Keratinocyte (primary cell): ENCODE data around the gene SLC16A14. TPM values are rescaled to one million over a fixed set of nuclear protein-coding genes. Genes with fewer than 3 reads are reported as not detected.

ENCODE experiments used
- DNase-seq: peaks from one replicate; pipeline ENCODE4 v3.0.0-alpha.2; 2011; ENCODE audit warnings: low read depth, missing footprints, low spot score
- FAIRE-seq: peaks from 2 replicates; lab custom pipeline; 2011; peaks lifted over from hg19 to GRCh38; lab: Jason Lieb, UNC
- H2AFZ ChIP-seq: 2 replicates; pipeline ENCODE4 v1.6.0; 2012; ENCODE audit warnings: low read length, control low read depth, inconsistent platforms; ENCODE audit not compliant: control insufficient read depth
- H3K27ac ChIP-seq: 2 replicates; pipeline ENCODE4 v1.5.1; 2011; ENCODE audit warnings: low read length; ENCODE audit not compliant: control insufficient read depth, insufficient read depth
- H3K27me3 ChIP-seq: 3 replicates; pipeline ENCODE4 v1.6.0; 2011; ENCODE audit warnings: low read length; ENCODE audit not compliant: control insufficient read depth, insufficient read depth; ENCODE audit errors: extremely low read depth
- H3K36me3 ChIP-seq, 2 experiments: 2 replicates in 1 of 2; 3 replicates in 1 of 2; pipeline ENCODE4 v1.5.1; 2011; ENCODE audit warnings: low read length in 2 of 2, mild to moderate bottlenecking in 1 of 2; ENCODE audit not compliant: control insufficient read depth in 2 of 2, insufficient read depth in 2 of 2; ENCODE audit errors: extremely low read depth in 1 of 2
- H3K4me1 ChIP-seq: 3 replicates; pipeline ENCODE4 v1.5.1; 2011; ENCODE audit warnings: low read length; ENCODE audit not compliant: control insufficient read depth, insufficient read depth; ENCODE audit errors: extremely low read depth
- H3K4me2 ChIP-seq: 3 replicates; pipeline ENCODE4 v1.6.0; 2011; ENCODE audit warnings: low read depth, low read length; ENCODE audit not compliant: control insufficient read depth, insufficient read depth; ENCODE audit errors: extremely low read depth
- H3K4me3 ChIP-seq, 3 experiments: fragments of 200-600 bp in 1 of 3; sonication (generic) in 1 of 3; 2 replicates in 2 of 3; 3 replicates in 1 of 3; pipeline ENCODE4 v1.5.1; 2011 to 2016; ENCODE audit warnings: low read length in 3 of 3, mild to moderate bottlenecking in 3 of 3, control low read depth in 2 of 3, inconsistent platforms in 1 of 3, low read depth in 1 of 3, mixed read lengths in 1 of 3, mixed run types in 1 of 3, moderate library complexity in 1 of 3; ENCODE audit not compliant: control insufficient read depth in 2 of 3, insufficient read depth in 2 of 3; ENCODE audit errors: extremely low read depth in 1 of 3
- H3K79me2 ChIP-seq: 2 replicates; pipeline ENCODE4 v1.6.0; 2012; ENCODE audit warnings: low read length; ENCODE audit not compliant: control insufficient read depth, insufficient read depth
- H3K9ac ChIP-seq: 3 replicates; pipeline ENCODE4 v1.6.0; 2011; ENCODE audit warnings: low read length; ENCODE audit not compliant: control insufficient read depth, insufficient read depth; ENCODE audit errors: extremely low read depth
- H3K9me1 ChIP-seq: 3 replicates; pipeline ENCODE4 v1.6.0; 2011; ENCODE audit warnings: low read length; ENCODE audit not compliant: control insufficient read depth, insufficient read depth; ENCODE audit errors: extremely low read depth
- H3K9me3 ChIP-seq: 2 replicates; pipeline ENCODE4 v1.5.1; 2012; ENCODE audit warnings: low read depth, low read length; ENCODE audit not compliant: control insufficient read depth
- H4K20me1 ChIP-seq: 3 replicates; pipeline ENCODE4 v1.6.0; 2011; ENCODE audit warnings: low read length; ENCODE audit not compliant: control insufficient read depth, insufficient read depth; ENCODE audit errors: extremely low read depth
- CTCF ChIP-seq, 3 experiments: IDR thresholded peaks in 1 of 3; conservative IDR thresholded peaks in 1 of 3; optimal IDR thresholded peaks in 1 of 3; 2 replicates in 2 of 3; 3 replicates in 1 of 3; pipeline versions ENCODE3 to v1.5.1; 2011; ENCODE audit warnings: low read length in 3 of 3, mild to moderate bottlenecking in 3 of 3, moderate library complexity in 2 of 3, control low read depth in 1 of 3, inconsistent platforms in 1 of 3; ENCODE audit not compliant: insufficient read depth in 2 of 3; ENCODE audit errors: extremely low read depth in 1 of 3
- EZH2 ChIP-seq: IDR thresholded peaks from one replicate; pipeline ENCODE4 v1.6.1; 2012; ENCODE audit warnings: inconsistent platforms, mild to moderate bottlenecking, low read length, moderate library complexity
- dilution Hi-C: fragments of 300-500 bp; cut with MboI; formaldehyde crosslinking; loops from one replicate; pipeline ENCODE4 v1.7.0; 2020; ENCODE audit warnings: low sequenced_read_pairs; ENCODE audit not compliant: extremely low pct_ligation_motif_present
- polyA plus RNA-seq, 5 experiments: library from polyadenylated mRNA; depleted of rRNA in 3 of 5; stranded (reverse) in 3 of 5; stranded (forward) in 1 of 5; unstranded in 1 of 5; fragments of >200 nt; gene quantifications; 1 replicate in 1 of 5; 2 replicates in 3 of 5; 3 replicates in 1 of 5; pipeline versions ENCODE4 v1.2.1 to v1.2.3, GENCODE V29; 2011 to 2012; ENCODE audit warnings: missing spikeins in 2 of 5, low read depth in 1 of 5, low replicate concordance in 1 of 5

The SLC16A14 gene
- polyA plus RNA-seq, 1 donor (not counting 4 experiments of a cell fraction or from before 2014, with no cell fraction given): 0.97 TPM

GRCh38 chr2:230077851-230078547 lies 9.3 kb upstream of the SLC16A14 start:
- FAIRE-seq: no peak
- no peak overlapping the region for H3K4me2 ChIP-seq
- H2AFZ ChIP-seq: no peak overlapping the region
- peaks cover under 1% of the 10 kb centered on the region for H3K27me3 ChIP-seq
- no peaks in the 10 kb centered on the region for H3K36me3 ChIP-seq
- no peak overlapping the region for H3K9ac ChIP-seq
- no peaks in the 10 kb centered on the region for H3K9me1 ChIP-seq
- no peak overlapping the region for H3K27ac ChIP-seq
- no peaks in the 10 kb centered on the region for H3K9me3 ChIP-seq
- no peaks in the 10 kb centered on the region for H3K79me2 ChIP-seq
- TF ChIP-seq EZH2 (no peak), CTCF (optimal IDR thresholded peaks at IDR 0.05 in 1 of 3, IDR thresholded peaks at IDR 0.05 in 1 of 3, conservative IDR thresholded peaks at IDR 0.05 in 1 of 3; ENCODE audit: extremely low read depth in 1 of 3, insufficient read depth in 2 of 3, low read length in 3 of 3) (no peak)
- H4K20me1 ChIP-seq: no peaks in the 10 kb centered on the region
- dilution Hi-C loops: no loop called here
- H3K4me1 ChIP-seq: no peaks in the 10 kb centered on the region
- H3K4me3 ChIP-seq: no peak overlapping the region
- DNase-seq: no peak

- H2AFZ ChIP-seq: no peak overlapping the region
- no peaks in the 10 kb centered on the region for H3K79me2 ChIP-seq
- no peaks in the 10 kb centered on the region for H3K4me1 ChIP-seq
- DNase-seq: no peak
- H3K27me3 ChIP-seq: no peaks in the 10 kb centered on the region
- H3K9me1 ChIP-seq: no peaks in the 10 kb centered on the region
- no peak overlapping the region for H3K4me2 ChIP-seq
- H4K20me1 ChIP-seq: no peaks in the 10 kb centered on the region
- H3K9me3 ChIP-seq: no peaks in the 10 kb centered on the region
- dilution Hi-C loops: no loop called here
- H3K4me3 ChIP-seq: no peak overlapping the region
- H3K27ac ChIP-seq: no peak overlapping the region
- no peak for TF ChIP-seq CTCF (optimal IDR thresholded peaks at IDR 0.05 in 1 of 3, IDR thresholded peaks at IDR 0.05 in 1 of 3, conservative IDR thresholded peaks at IDR 0.05 in 1 of 3; ENCODE audit: extremely low read depth in 1 of 3, insufficient read depth in 2 of 3, low read length in 3 of 3)
- no peak for TF ChIP-seq EZH2
- H3K36me3 ChIP-seq: no peaks in the 10 kb centered on the region
- no peak for FAIRE-seq
- H3K9ac ChIP-seq: no peak overlapping the region
Measured at GRCh38 chr2:230076819-230077218, 8.1 kb upstream of the SLC16A14 start.
